HepG2 (cell line): ENCODE data around the gene NOSIP. TPM values are rescaled to one million over a fixed set of nuclear protein-coding genes. Genes with fewer than 3 reads are reported as not detected.

Source experiments
- ATAC-seq: fragments of 200-7000 bp; cut with Tn5 transposase; 3 replicates; pipeline ENCODE4 v1.9.1; 2020; ENCODE audit warnings: mild to moderate bottlenecking, moderate library complexity
- BruUV-seq: library from RNA; stranded (reverse); fragments of 400-500 nt; replicated peaks from 2 replicates; lab custom pipeline; 2021; lab: Mats Ljungman, UMichigan
- CTCF ChIA-PET: fragments of 300-600 bp; formaldehyde crosslinking; extraction: SDS; loops from one replicate; lab custom pipeline; 2021; ENCODE audit warnings: low total read pairs, inconsistent platforms, low intra/inter-chr PET ratio; lab: Yijun Ruan, JAX
- POLR2A ChIA-PET: fragments of 350-600 bp; sonication (Branson Sonifier 250); formaldehyde crosslinking; loops from one replicate; lab custom pipeline; 2020; ENCODE audit warnings: antibody characterized with exemption, inconsistent platforms; lab: Yijun Ruan, JAX
- DNase-seq: peaks from one replicate; pipeline ENCODE4 v3.0.0-alpha.2; 2015; ENCODE audit warnings: low spot score
- FAIRE-seq: peaks from 3 replicates; lab custom pipeline; 2011; peaks lifted over from hg19 to GRCh38; lab: Jason Lieb, UNC
- H2AFZ ChIP-seq: one replicate; pipeline ENCODE4 v1.6.1; 2011; ENCODE audit warnings: low read length, inconsistent platforms
- H3K27ac ChIP-seq: fragments of 300-600 bp; 3 replicates; pipeline ENCODE4 v1.8.0; 2011; ENCODE audit warnings: mixed run types, mild to moderate bottlenecking, mixed read lengths, low read length, inconsistent platforms; ENCODE audit not compliant: insufficient read depth; ENCODE audit errors: extremely low read length
- H3K27me3 ChIP-seq, 2 experiments: fragments of 200-600 bp in 1 of 2; 2 replicates in 1 of 2; 3 replicates in 1 of 2; pipeline versions ENCODE4 v1.6.0 to v1.8.0; 2011; ENCODE audit warnings: low read length in 2 of 2, mild to moderate bottlenecking in 2 of 2, moderate library complexity in 2 of 2, inconsistent platforms in 1 of 2; ENCODE audit not compliant: insufficient read depth in 2 of 2, control insufficient read depth in 1 of 2
- H3K36me3 ChIP-seq, 2 experiments: fragments of 200-600 bp in 1 of 2; replicated peaks in 1 of 2; 2 replicates in 1 of 2; 3 replicates in 1 of 2; pipeline versions ENCODE4 v1.5.1 to v1.8.0; 2011; ENCODE audit warnings: low read length in 2 of 2, inconsistent platforms in 1 of 2; ENCODE audit not compliant: insufficient read depth in 2 of 2, control insufficient read depth in 1 of 2
- H3K4me1 ChIP-seq: 2 replicates; pipeline ENCODE4 v1.5.1; 2012; ENCODE audit warnings: low read length, inconsistent platforms; ENCODE audit not compliant: insufficient read depth
- H3K4me2 ChIP-seq: 2 replicates; pipeline ENCODE4 v1.6.0; 2011; ENCODE audit warnings: low read depth, low read length, inconsistent platforms
- H3K4me3 ChIP-seq, 3 experiments: fragments of 200-600 bp in 1 of 3; sonication (generic), shearing (Covaris generic) in 1 of 3; replicated peaks in 1 of 3; 2 replicates each; pipeline ENCODE4 v1.5.1; 2011 to 2016; ENCODE audit warnings: low read length in 3 of 3, inconsistent platforms in 2 of 3, low read depth in 2 of 3, mild to moderate bottlenecking in 2 of 3, control low read depth in 1 of 3, mixed read lengths in 1 of 3; ENCODE audit not compliant: insufficient read depth in 1 of 3
- H3K79me2 ChIP-seq: one replicate; pipeline ENCODE4 v1.6.1; 2011; ENCODE audit warnings: low read length, inconsistent platforms; ENCODE audit not compliant: insufficient read depth
- H3K9ac ChIP-seq: 2 replicates; pipeline ENCODE4 v1.6.0; 2011; ENCODE audit warnings: mild to moderate bottlenecking, low read depth, low read length, inconsistent platforms; ENCODE audit not compliant: insufficient read depth
- H3K9me3 ChIP-seq: 2 replicates; pipeline ENCODE4 v1.5.1; 2012; ENCODE audit warnings: mild to moderate bottlenecking, low read length
- H4K20me1 ChIP-seq: 2 replicates; pipeline ENCODE4 v1.6.0; 2011; ENCODE audit warnings: inconsistent platforms, mild to moderate bottlenecking, low read length, moderate library complexity; ENCODE audit not compliant: insufficient read depth
- FOXK1 ChIP-seq: sonication (generic); formaldehyde crosslinking; IDR thresholded peaks from 2 replicates; pipeline ENCODE4 v1.4.0; 2020; ENCODE audit warnings: low read depth, missing genetic modification reagents, borderline replicate concordance
- GLMP ChIP-seq: sonication (generic); formaldehyde crosslinking; IDR thresholded peaks from 2 replicates; pipeline ENCODE4 v1.9.0; 2021; ENCODE audit warnings: missing genetic modification reagents, mild to moderate bottlenecking, borderline replicate concordance
- RARA ChIP-seq: IDR thresholded peaks from 2 replicates; pipeline ENCODE4 v1.6.1; 2016; ENCODE audit warnings: missing genetic modification reagents, missing compliant biosample characterization
- SRSF4 ChIP-seq: fragments of 200-400 bp; formaldehyde crosslinking; IDR thresholded peaks from one replicate; pipeline ENCODE4 v1.6.1; 2018; ENCODE audit warnings: mild to moderate bottlenecking, low read depth, low read length, moderate library complexity; ENCODE audit not compliant: poor library complexity, severe bottlenecking
- STAG1 ChIP-seq: sonication (generic); formaldehyde crosslinking; IDR thresholded peaks from 2 replicates; pipeline ENCODE4 v1.4.0; 2020; ENCODE audit warnings: missing genetic modification reagents
- TFAP4 ChIP-seq: sonication (generic); IDR thresholded peaks from 2 replicates; pipeline ENCODE4 v1.6.1; 2016; ENCODE audit warnings: low read depth, borderline replicate concordance
- ZFP1 ChIP-seq: IDR thresholded peaks from 2 replicates; pipeline ENCODE4 v1.6.1; 2016
- ZNF263 ChIP-seq: sonication (generic); formaldehyde crosslinking; IDR thresholded peaks from 2 replicates; pipeline ENCODE4 v1.4.0; 2020; ENCODE audit warnings: missing genetic modification reagents
- ZNF629 ChIP-seq: sonication (generic); formaldehyde crosslinking; conservative IDR thresholded peaks from 2 replicates; pipeline ENCODE4 v1.5.0; 2020; ENCODE audit warnings: missing genetic modification reagents
- ZNF660 ChIP-seq: sonication (generic); formaldehyde crosslinking; IDR thresholded peaks from 2 replicates; pipeline ENCODE4 v1.5.1; 2020; ENCODE audit warnings: mild to moderate bottlenecking, low read depth, missing genetic modification reagents, borderline replicate concordance
- ZNF687 ChIP-seq: sonication (generic); formaldehyde crosslinking; IDR thresholded peaks from 2 replicates; pipeline ENCODE4 v1.5.1; 2020; ENCODE audit warnings: mild to moderate bottlenecking, missing genetic modification reagents, moderate library complexity
- WGBS: methylation state at CpG from one replicate; pipeline ENCODE4 v1.1.6; 2017; ENCODE audit warnings: low lambda C conversion rate; 5-methylcytosine and 5-hydroxymethylcytosine counted together
- in situ Hi-C: cut with HindIII; loops from 2 replicates; pipeline ENCODE4 v1.10.0; 2017; ENCODE audit warnings: low pct_unique_long_range_greater_than_20kb; ENCODE audit not compliant: extremely low pct_ligation_motif_present
- intact Hi-C: fragments of 100-400 bp; cut with micrococcal nuclease; formaldehyde crosslinking; loops from one replicate; pipeline ENCODE4 v1.10.0; 2022; ENCODE audit not compliant: unreplicated experiment
- polyA plus RNA-seq, 8 experiments: library from polyadenylated mRNA; depleted of rRNA in 3 of 8; stranded (reverse) in 7 of 8; unstranded in 1 of 8; fragments of >200 nt; fragmentation: Illumina TruSeq in 4 of 8; extraction: Trizol in 4 of 8; gene quantifications; 2 replicates each; pipeline versions ENCODE4 v1.2.1 to v1.2.3, GENCODE V29; 2011 to 2016; ENCODE audit warnings: low read depth in 4 of 8, missing spikeins in 1 of 8, mixed read lengths in 1 of 8; ENCODE audit not compliant: insufficient read depth in 1 of 8
- total RNA-seq, 5 experiments: library from RNA; depleted of rRNA; stranded (reverse); fragments of >200 nt; fragmentation: Illumina TruSeq; extraction: Trizol; gene quantifications; 2 replicates each; pipeline ENCODE4 v1.2.3, GENCODE V29; 2016; ENCODE audit warnings: low read depth in 1 of 5

NOSIP gene
- total and polyA plus RNA-seq, 2 of the 13 experiments (the other 11 are each of a cell fraction or from before 2014, with no cell fraction given): 54.3 to 78.0 TPM

- H3K36me3 ChIP-seq: peaks cover 4 to 9% of the 10 kb centered on the region in 2 experiments; a peak in 4 of 5 replicates
- CTCF ChIA-PET: no interaction called here
- POLR2A ChIA-PET: no interaction called here
- H3K4me3 ChIP-seq: no peak overlapping the region
- no peak overlapping the region for H3K27ac ChIP-seq
- no peak for TF ChIP-seq STAG1 (CRISPR knock-in tag)
- no peak for TF ChIP-seq SRSF4
- no peak for TF ChIP-seq GLMP (CRISPR knock-in tag)
- H3K9me3 ChIP-seq: no peaks in the 10 kb centered on the region
- no peaks in the 10 kb centered on the region for H3K27me3 ChIP-seq
- H3K9ac ChIP-seq: no peak overlapping the region
- FAIRE-seq (no peak), ATAC-seq (no peak), DNase-seq (no peak)
- BruUV-seq: no TSS peak
- intact Hi-C loops (no loop called here), in situ Hi-C loops (no loop called here)
- no peak overlapping the region for H3K4me2 ChIP-seq
- peaks cover 34% of the 10 kb centered on the region for H3K4me1 ChIP-seq
- no peak overlapping the region for H2AFZ ChIP-seq
- H3K79me2 ChIP-seq: peaks cover 14% of the 10 kb centered on the region
- no peaks in the 10 kb centered on the region for H4K20me1 ChIP-seq
- 90% methylated on average over 6 of the region's 6 CpGs for WGBS
Observed at GRCh38 chr19:49564616-49565045, 15.7 kb downstream of the NOSIP start.

GRCh38 chr19:49560358-49560900, 19.9 kb downstream of the NOSIP start:
- Histone ChIP-seq H3K9me3 (no peaks in the 10 kb centered on the region), H3K4me1 (peaks cover 34% of the 10 kb centered on the region), H3K4me3 (no peak overlapping the region), H3K27ac (no peak overlapping the region)
- TF ChIP-seq ZNF263 (CRISPR knock-in tag) (0 out of 2 replicates have a peak, but pooled peaks have one; percentile 38), ZNF660 (no peak), FOXK1 (CRISPR knock-in tag) (0 out of 2 replicates have a peak, but pooled peaks have one; percentile 15), TFAP4 (peak; percentile 64; the same call in 1 of the 2 replicates), ZFP1 (CRISPR knock-in tag) (no peak), ZNF629 (CRISPR knock-in tag) (peak; percentile 48), RARA (CRISPR knock-in tag) (0 out of 2 replicates have a peak, but pooled peaks have one; percentile 6), ZNF687 (peak; percentile 25; the same call in 1 of the 2 replicates)
- TF ChIP-seq, all 625 proteins: peak for 6
- DNase-seq (no peak), ATAC-seq (no peak; the same call in 2 of the 3 replicates), FAIRE-seq (no peak)
- in situ Hi-C loops: no loop called here
- Histone ChIP-seq H4K20me1 (no peaks in the 10 kb centered on the region), H3K36me3 (peaks cover 18 to 40% of the 10 kb centered on the region in 2 experiments), H2AFZ (no peak overlapping the region), H3K79me2 (peaks cover 6% of the 10 kb centered on the region), H3K27me3 (no peaks in the 10 kb centered on the region), H3K9ac (no peak overlapping the region), H3K4me2 (no peak overlapping the region; the same call in 1 of the 2 replicates)
- WGBS: 88% methylated on average over 13 of the region's 15 CpGs
- no TSS peak for BruUV-seq
- intact Hi-C loops: no loop called here
- ChIA-PET CTCF (no interaction called here), POLR2A (interaction anchor here (0.5 to 1.1 kb wide), 3 partner anchors 10 to 48 kb away, joined by 3 read pairs; partner anchors contain the start of gene FCGRT)
